BE2C (cell line): ENCODE data around the gene ZBP1.

ENCODE experiments used
- DNase-seq: peaks from one replicate; pipeline ENCODE4 v3.0.0-alpha.2; 2020
- H3K27me3 ChIP-seq: fragments of 250-450 bp; sonication (Bioruptor Pico); 2 replicates; pipeline ENCODE4 v1.5.1; 2020; ENCODE audit warnings: mild to moderate bottlenecking
- H3K36me3 ChIP-seq: fragments of 250-450 bp; sonication (Bioruptor Pico); 2 replicates; pipeline ENCODE4 v1.5.1; 2020; ENCODE audit warnings: mild to moderate bottlenecking
- H3K4me1 ChIP-seq: fragments of 250-450 bp; sonication (Bioruptor Pico); 2 replicates; pipeline ENCODE4 v1.5.1; 2020
- H3K4me3 ChIP-seq: 2 replicates; pipeline ENCODE4 v1.5.1; 2011; ENCODE audit warnings: low read depth, low read length
- H3K9me3 ChIP-seq: fragments of 250-450 bp; sonication (Bioruptor Pico); 2 replicates; pipeline ENCODE4 v1.5.1; 2020
- TF ChIP-seq, protein P1 (sequence below): IDR thresholded peaks from 2 replicates; pipeline ENCODE4 v1.5.1; 2012; ENCODE audit warnings: mild to moderate bottlenecking, low read depth, low read length

The ZBP1 gene

DNA sequence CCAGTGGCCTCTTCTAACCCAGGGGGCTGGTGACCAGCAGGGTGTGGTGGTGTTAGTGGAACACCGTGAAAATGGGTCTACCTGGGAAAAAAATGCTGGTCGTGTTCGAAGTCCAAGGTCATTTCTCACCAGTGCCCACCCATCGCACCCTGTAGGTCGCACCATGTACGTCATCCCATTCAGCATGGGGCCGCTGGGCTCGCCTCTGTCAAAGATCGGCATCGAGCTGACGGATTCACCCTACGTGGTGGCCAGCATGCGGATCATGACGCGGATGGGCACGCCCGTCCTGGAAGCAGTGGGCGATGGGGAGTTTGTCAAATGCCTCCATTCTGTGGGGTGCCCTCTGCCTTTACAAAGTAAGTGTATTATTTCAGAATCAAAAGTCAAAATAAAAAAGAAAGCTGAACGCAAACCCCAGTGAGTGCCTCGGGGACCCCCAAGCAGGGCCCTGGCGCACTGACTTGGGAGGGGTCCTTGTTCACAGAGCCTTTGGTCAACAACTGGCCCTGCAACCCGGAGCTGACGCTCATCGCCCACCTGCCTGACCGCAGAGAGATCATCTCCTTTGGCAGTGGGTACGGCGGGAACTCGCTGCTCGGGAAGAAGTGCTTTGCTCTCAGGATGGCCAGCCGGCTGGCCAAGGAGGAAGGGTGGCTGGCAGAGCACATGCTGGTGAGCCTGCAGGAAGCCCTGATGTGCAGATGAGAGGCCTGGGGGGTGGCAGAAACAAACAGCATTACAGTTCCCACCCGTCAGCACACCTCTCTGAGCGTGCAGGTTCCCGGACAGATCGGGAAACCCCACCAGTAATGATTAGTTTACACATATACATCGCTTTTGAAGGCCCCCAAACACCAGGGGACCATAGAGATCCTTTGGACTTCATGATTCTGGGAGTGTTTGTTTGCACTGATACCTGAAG lies 57.4 kb downstream of the ZBP1 start:
- no peak for DNase-seq
- peaks cover 3% of the 10 kb centered on the region; the same call in 1 of the 2 replicates for H3K4me1 ChIP-seq
- no peak overlapping the region for H3K4me3 ChIP-seq
- TF ChIP-seq, protein P1, sequence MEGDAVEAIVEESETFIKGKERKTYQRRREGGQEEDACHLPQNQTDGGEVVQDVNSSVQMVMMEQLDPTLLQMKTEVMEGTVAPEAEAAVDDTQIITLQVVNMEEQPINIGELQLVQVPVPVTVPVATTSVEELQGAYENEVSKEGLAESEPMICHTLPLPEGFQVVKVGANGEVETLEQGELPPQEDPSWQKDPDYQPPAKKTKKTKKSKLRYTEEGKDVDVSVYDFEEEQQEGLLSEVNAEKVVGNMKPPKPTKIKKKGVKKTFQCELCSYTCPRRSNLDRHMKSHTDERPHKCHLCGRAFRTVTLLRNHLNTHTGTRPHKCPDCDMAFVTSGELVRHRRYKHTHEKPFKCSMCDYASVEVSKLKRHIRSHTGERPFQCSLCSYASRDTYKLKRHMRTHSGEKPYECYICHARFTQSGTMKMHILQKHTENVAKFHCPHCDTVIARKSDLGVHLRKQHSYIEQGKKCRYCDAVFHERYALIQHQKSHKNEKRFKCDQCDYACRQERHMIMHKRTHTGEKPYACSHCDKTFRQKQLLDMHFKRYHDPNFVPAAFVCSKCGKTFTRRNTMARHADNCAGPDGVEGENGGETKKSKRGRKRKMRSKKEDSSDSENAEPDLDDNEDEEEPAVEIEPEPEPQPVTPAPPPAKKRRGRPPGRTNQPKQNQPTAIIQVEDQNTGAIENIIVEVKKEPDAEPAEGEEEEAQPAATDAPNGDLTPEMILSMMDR, result no peak
- H3K9me3 ChIP-seq, result no peaks in the 10 kb centered on the region
- H3K36me3 ChIP-seq, result no peaks in the 10 kb centered on the region
- peaks cover 44% of the 10 kb centered on the region for H3K27me3 ChIP-seq

DNA sequence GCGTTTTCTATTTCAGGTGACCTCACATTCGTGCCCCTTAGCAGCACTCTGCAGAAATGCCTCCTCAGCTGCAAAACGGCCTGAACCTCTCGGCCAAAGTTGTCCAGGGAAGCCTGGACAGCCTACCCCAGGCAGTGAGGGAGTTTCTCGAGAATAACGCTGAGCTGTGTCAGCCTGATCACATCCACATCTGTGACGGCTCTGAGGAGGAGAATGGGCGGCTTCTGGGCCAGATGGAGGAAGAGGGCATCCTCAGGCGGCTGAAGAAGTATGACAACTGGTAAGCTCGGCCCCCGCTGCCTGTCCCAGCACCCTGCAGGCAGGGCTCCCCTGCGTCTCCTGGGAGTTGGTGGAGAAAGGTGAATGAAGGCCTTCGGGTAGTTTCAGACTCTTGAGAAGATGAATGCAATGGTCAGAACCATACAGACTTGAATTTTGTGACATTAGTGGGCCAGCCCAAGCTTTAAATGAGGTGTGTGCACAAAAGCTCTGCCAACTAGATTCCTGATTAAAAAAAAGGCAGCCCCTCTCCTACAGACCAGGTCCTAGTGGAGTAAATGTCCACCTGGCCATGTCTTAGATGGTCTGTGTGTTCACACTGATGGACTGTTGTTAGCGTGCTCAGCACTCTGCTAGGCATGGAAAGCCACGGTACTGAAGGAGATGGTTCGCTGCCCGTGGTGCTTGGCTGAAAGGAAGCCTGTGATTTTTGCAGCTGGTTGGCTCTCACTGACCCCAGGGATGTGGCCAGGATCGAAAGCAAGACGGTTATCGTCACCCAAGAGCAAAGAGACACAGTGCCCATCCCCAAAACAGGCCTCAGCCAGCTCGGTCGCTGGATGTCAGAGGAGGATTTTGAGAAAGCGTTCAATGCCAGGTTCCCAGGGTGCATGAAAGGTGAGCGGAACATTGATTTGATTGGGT lies 58.6 kb downstream of the ZBP1 start:
- H3K27me3 ChIP-seq, result peaks cover 54% of the 10 kb centered on the region
- no peaks in the 10 kb centered on the region for H3K9me3 ChIP-seq
- no peak for DNase-seq
- TF ChIP-seq, protein P1, result no peak
- H3K4me1 ChIP-seq, result peaks cover 3% of the 10 kb centered on the region; the same call in 1 of the 2 replicates
- no peak overlapping the region for H3K4me3 ChIP-seq
- H3K36me3 ChIP-seq, result no peaks in the 10 kb centered on the region

DNA sequence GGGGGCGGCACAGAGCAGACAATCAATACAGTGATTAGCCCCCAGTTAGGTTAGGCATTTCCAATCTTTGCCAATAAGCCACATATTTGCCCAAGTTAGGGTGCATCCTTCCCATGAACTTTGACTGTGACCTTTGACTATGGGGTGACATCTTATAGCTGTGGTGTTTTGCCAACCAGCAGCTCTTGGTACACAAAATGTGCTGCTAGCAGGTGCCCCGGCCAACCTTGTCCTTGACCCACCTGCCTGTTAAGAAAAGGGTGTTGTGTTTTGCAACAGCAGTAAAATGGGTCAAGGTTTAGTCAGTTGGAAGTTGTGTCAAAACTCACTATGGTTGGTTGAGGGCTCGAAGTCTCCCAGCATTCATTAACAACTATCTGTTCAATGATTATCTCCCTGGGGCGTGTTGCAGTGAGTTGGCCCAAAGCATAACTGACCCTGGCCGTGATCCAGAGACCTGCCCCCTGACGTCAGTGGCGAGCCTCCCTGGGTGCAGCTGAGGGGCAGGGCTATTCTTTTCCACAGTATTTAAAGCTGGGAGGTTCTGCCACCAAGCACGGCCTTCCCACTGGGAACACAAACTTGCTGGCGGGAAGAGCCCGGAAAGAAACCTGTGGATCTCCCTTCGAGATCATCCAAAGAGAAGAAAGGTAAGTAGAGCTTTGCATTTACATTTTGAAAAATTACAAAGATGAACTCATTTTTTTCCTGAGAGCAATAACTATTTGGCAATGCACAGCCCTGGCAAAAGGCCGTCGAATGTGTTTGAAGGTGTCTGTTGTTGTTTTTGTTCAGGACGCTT lies 59.5 kb downstream of the ZBP1 start, which contains the start of gene PCK1:
Gene PCK1, plus strand, starts transcription at position 557 of the 802 bp plus-strand sequence. CDS start 302 bp downstream, outside the sequence.
- Histone ChIP-seq H3K4me3 (no peak within 1 kb of the TSS), H3K4me1 (peaks cover 3% of the 10 kb centered on the region; the same call in 1 of the 2 replicates), H3K36me3 (no peaks in the 10 kb centered on the region), H3K27me3 (peaks cover 52% of the 10 kb centered on the region), H3K9me3 (no peaks in the 10 kb centered on the region)
- DNase-seq, result peak; percentile 46
- TF ChIP-seq, protein P1, result no peak

DNA sequence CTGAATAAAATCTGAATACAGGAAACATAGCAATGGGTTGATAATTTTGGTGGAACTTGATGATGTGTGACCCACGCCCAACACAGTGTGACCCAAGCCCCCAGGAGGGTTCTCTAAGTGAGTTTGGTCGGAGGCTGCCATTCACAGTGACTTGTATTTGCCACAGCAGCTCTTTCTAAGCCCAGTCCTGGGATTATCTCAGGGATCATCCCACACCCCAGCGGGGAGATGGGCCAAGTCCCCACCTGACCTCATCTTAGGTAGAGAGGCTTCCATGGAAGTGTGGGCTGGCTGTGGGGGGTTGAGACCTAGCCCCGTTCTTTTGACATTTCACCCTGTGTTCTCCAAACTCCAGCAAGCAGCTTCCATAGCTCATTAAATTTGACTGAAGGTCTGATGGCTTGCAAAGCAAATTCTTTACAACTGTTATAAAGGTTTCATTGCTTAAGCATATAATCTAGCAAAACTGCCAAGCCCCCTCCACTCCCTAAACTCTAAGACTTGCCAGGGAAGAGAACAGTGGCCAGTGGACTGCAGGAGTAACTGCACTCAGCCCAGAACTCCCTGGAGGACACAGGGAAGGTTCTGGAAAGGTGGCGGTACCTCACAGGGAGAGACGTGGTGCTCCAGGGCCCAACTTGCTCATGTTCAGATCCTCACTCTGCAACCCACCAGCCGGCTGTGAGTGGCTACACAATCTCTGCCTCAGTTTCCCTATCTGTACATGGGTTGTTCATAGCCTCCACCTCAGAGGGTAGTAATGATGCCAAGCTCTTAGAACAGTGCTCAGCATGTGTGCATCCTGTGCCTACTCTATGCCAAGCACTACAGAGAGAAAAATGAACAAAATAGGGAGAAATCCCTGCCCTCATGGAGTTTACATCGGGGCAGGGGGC lies 60.3 kb downstream of the ZBP1 start:
- Histone ChIP-seq H3K4me1 (peaks cover 3% of the 10 kb centered on the region; the same call in 1 of the 2 replicates), H3K4me3 (no peak overlapping the region), H3K27me3 (peaks cover 52% of the 10 kb centered on the region), H3K36me3 (no peaks in the 10 kb centered on the region), H3K9me3 (no peaks in the 10 kb centered on the region)
- no peak for DNase-seq
- TF ChIP-seq, protein P1, result no peak

DNA sequence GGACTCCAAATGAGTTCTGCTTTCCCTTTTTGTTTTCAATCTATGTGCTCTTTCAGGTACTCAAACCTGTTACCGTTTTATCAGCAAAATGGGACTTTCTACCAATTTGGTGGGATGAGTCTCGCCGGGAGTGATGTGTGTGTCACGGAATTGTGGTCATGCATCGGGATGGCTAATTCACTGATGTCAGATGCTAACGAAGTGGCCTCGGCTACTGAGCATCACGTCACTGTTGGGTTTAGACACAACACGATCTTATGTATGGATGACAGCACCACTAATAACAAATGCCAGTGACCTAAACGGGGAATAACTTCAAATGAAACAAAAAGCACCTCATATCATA lies 61.0 kb downstream of the ZBP1 start:
- H3K4me3 ChIP-seq, result no peak overlapping the region
- no peak for DNase-seq
- no peaks in the 10 kb centered on the region for H3K36me3 ChIP-seq
- H3K27me3 ChIP-seq, result peaks cover 53% of the 10 kb centered on the region
- no peaks in the 10 kb centered on the region for H3K9me3 ChIP-seq
- TF ChIP-seq, protein P1, result no peak
- peaks cover 3% of the 10 kb centered on the region; the same call in 1 of the 2 replicates for H3K4me1 ChIP-seq
